DOHH2 (cell line): Measurements from ENCODE around the gene PWP1.

Experiments used
- H3F3A ChIP-seq: fragments of 200-600 bp; sonication (generic), shearing (Covaris generic); 2 replicates; pipeline ENCODE4 v1.6.0; 2016; ENCODE audit warnings: antibody characterized with exemption, mild to moderate bottlenecking; ENCODE audit not compliant: control insufficient read depth, insufficient read depth
- H3K27ac ChIP-seq: fragments of 200-600 bp; sonication (generic); 2 replicates; pipeline ENCODE4 v1.5.1; 2014; ENCODE audit warnings: low read depth, mild to moderate bottlenecking, low read length, moderate library complexity
- H3K27me3 ChIP-seq: fragments of 200-600 bp; sonication (generic); 2 replicates; pipeline ENCODE4 v1.6.1; 2014; ENCODE audit warnings: mild to moderate bottlenecking, low read length, mixed read lengths; ENCODE audit not compliant: control insufficient read depth
- H3K36me3 ChIP-seq: fragments of 200-600 bp; sonication (generic); 2 replicates; pipeline ENCODE4 v1.6.1; 2014; ENCODE audit warnings: mild to moderate bottlenecking, low read length, moderate library complexity, mixed read lengths; ENCODE audit not compliant: control insufficient read depth
- H3K4me1 ChIP-seq: fragments of 200-600 bp; sonication (generic); 2 replicates; pipeline ENCODE4 v1.6.1; 2014; ENCODE audit warnings: mild to moderate bottlenecking, low read length, mixed read lengths; ENCODE audit not compliant: control insufficient read depth
- H3K4me2 ChIP-seq: fragments of 200-600 bp; sonication (generic); 2 replicates; pipeline ENCODE4 v1.6.0; 2014; ENCODE audit warnings: mild to moderate bottlenecking, low read length, moderate library complexity
- H3K4me3 ChIP-seq: fragments of 200-600 bp; sonication (generic); 2 replicates; pipeline ENCODE4 v1.5.1; 2014; ENCODE audit warnings: mild to moderate bottlenecking, low read length, mixed read lengths
- H3K79me2 ChIP-seq: fragments of 200-600 bp; sonication (generic); 2 replicates; pipeline ENCODE4 v1.6.1; 2014; ENCODE audit warnings: mild to moderate bottlenecking, low read length, mixed read lengths; ENCODE audit not compliant: control insufficient read depth
- H3K9me2 ChIP-seq: fragments of 200-600 bp; sonication (generic); replicated peaks from 2 replicates; pipeline ENCODE4 v1.6.1; 2014; ENCODE audit warnings: mild to moderate bottlenecking, low read length, mixed read lengths; ENCODE audit not compliant: control insufficient read depth
- H3K9me3 ChIP-seq: fragments of 200-600 bp; sonication (generic); 2 replicates; pipeline ENCODE4 v1.6.1; 2014; ENCODE audit warnings: antibody characterized with exemption, low read length, mixed read lengths; ENCODE audit not compliant: control insufficient read depth, insufficient read depth
- H4K20me1 ChIP-seq: fragments of 200-600 bp; sonication (generic); 2 replicates; pipeline ENCODE4 v1.6.0; 2014; ENCODE audit warnings: low read depth, mild to moderate bottlenecking, antibody characterized with exemption, low read length, moderate library complexity; ENCODE audit not compliant: control insufficient read depth, insufficient read depth
- CTCF ChIP-seq: fragments of 200-600 bp; sonication (generic); IDR thresholded peaks from one replicate; pipeline ENCODE4 v1.5.1; 2014; ENCODE audit warnings: antibody characterized with exemption, mild to moderate bottlenecking, low read depth, low read length; ENCODE audit not compliant: poor library complexity, severe bottlenecking
- EZH2phosphoT487 ChIP-seq: fragments of 200-600 bp; sonication (generic); IDR thresholded peaks from 2 replicates; pipeline ENCODE4 v1.6.1; 2017; ENCODE audit warnings: borderline replicate concordance, mild to moderate bottlenecking, antibody characterized with exemption, low read length, moderate library complexity, mixed read lengths

Gene PWP1

GRCh38 chr12:107685360-107686248, at the start of gene PWP1:
Gene PWP1 (plus strand): TSS chr12:107685799. CDS start chr12:107685900, 101 bp downstream.
- TF ChIP-seq EZH2phosphoT487 (no peak), CTCF (no peak)
- H3K27ac ChIP-seq, result peak within 1 kb of the TSS; percentile 44
- peaks cover 22% of the 10 kb centered on the region for H3K4me1 ChIP-seq
- peak within 1 kb of the TSS; percentile 86 for H3K4me2 ChIP-seq
- H3K4me3 ChIP-seq, result peak within 1 kb of the TSS; percentile 98
- H3K9me3 ChIP-seq, result no peaks in the 10 kb centered on the region
- H3F3A ChIP-seq, result no peaks in the 10 kb centered on the region
- no peaks in the 10 kb centered on the region for H3K27me3 ChIP-seq
- H3K36me3 ChIP-seq, result peaks cover 34% of the 10 kb centered on the region
- H3K9me2 ChIP-seq, result no peaks in the 10 kb centered on the region
- H4K20me1 ChIP-seq, result no peaks in the 10 kb centered on the region
- peaks cover 34% of the 10 kb centered on the region for H3K79me2 ChIP-seq

- Histone ChIP-seq H3K27ac (no peak overlapping the region), H3K9me2 (no peaks in the 10 kb centered on the region), H3F3A (no peaks in the 10 kb centered on the region), H3K36me3 (no peaks in the 10 kb centered on the region), H3K4me2 (no peak overlapping the region), H3K27me3 (no peaks in the 10 kb centered on the region), H3K4me3 (no peak overlapping the region), H4K20me1 (no peaks in the 10 kb centered on the region), H3K79me2 (no peaks in the 10 kb centered on the region), H3K4me1 (no peaks in the 10 kb centered on the region), H3K9me3 (no peaks in the 10 kb centered on the region)
- TF ChIP-seq EZH2phosphoT487 (no peak), CTCF (no peak)
Measured at GRCh38 chr12:107641154-107641553, 44.4 kb upstream of the PWP1 start.

- H3K36me3 ChIP-seq, result no peaks in the 10 kb centered on the region
- no peaks in the 10 kb centered on the region for H3K79me2 ChIP-seq
- no peaks in the 10 kb centered on the region for H3F3A ChIP-seq
- no peak overlapping the region for H3K4me3 ChIP-seq
- no peak overlapping the region for H3K27ac ChIP-seq
- no peak overlapping the region for H3K4me2 ChIP-seq
- no peaks in the 10 kb centered on the region for H3K27me3 ChIP-seq
- no peak for TF ChIP-seq EZH2phosphoT487
- TF ChIP-seq CTCF, result no peak
- H3K9me2 ChIP-seq, result no peaks in the 10 kb centered on the region
- H4K20me1 ChIP-seq, result no peaks in the 10 kb centered on the region
- H3K4me1 ChIP-seq, result no peaks in the 10 kb centered on the region
- no peaks in the 10 kb centered on the region for H3K9me3 ChIP-seq
Measured at GRCh38 chr12:107642240-107642639, 43.4 kb upstream of the PWP1 start.
